Subcutaneous adipose tissue (tissue), 4 donors: Measurements from ENCODE around the gene GATA3. TPM values are rescaled to one million over a fixed set of nuclear protein-coding genes. Genes with fewer than 3 reads are reported as not detected.

Experiments
- total RNA-seq, 4 donors: library from RNA; depleted of rRNA; stranded (reverse); fragments of >200 nt; gene quantifications; one replicate each; pipeline ENCODE4 v1.1.0, GENCODE V29; 2016
- TF ChIP-seq, protein P1 (sequence below): fragments of 450-650 bp; IDR thresholded peaks from one replicate; pipeline ENCODE4 v1.5.1; 2016; ENCODE audit warnings: low read depth, mild to moderate bottlenecking, control low read depth, antibody characterized with exemption, moderate library complexity

GATA3 gene
- total RNA-seq, 4 donors from 2014 or later, result 0.66 to 8.3 (median 3.0) TPM

DNA sequence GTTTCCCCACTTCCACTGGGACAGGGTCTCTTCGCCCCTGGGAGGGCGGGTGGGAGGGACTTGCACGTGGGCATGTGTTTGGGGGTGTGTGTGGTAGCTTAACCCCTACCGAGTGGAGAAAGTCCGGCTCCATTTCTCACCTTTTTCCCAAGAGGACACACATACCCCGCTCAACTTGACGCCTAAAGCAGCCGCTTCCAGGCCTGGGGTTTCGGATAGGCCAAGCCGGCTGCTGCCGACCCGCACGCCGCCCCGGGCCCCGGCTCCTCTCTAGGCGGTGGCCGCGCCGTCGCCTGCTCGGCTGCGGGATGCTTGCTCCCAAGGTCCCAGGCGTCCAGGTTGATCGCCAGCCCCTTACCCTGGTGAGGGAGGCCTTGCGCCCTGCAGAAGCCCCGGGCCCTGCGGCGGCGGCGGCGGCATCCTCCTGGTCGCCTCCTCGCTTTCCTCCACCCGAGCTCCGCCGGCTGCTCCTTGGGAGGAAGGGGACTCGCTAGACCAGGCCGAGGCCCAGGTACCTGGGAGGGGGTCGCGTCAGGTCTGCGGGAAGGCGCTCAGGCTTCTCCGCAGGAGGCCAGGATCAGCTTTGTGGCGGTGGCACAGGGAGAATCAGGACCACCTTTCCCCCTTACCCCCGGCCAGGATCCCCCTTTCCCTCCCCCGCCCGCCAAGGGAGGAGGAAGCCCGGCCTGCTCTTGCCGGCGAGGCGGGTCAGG, 3.2 kb upstream of the GATA3 start:
- TF ChIP-seq, protein P1, sequence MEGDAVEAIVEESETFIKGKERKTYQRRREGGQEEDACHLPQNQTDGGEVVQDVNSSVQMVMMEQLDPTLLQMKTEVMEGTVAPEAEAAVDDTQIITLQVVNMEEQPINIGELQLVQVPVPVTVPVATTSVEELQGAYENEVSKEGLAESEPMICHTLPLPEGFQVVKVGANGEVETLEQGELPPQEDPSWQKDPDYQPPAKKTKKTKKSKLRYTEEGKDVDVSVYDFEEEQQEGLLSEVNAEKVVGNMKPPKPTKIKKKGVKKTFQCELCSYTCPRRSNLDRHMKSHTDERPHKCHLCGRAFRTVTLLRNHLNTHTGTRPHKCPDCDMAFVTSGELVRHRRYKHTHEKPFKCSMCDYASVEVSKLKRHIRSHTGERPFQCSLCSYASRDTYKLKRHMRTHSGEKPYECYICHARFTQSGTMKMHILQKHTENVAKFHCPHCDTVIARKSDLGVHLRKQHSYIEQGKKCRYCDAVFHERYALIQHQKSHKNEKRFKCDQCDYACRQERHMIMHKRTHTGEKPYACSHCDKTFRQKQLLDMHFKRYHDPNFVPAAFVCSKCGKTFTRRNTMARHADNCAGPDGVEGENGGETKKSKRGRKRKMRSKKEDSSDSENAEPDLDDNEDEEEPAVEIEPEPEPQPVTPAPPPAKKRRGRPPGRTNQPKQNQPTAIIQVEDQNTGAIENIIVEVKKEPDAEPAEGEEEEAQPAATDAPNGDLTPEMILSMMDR, result no peak

DNA sequence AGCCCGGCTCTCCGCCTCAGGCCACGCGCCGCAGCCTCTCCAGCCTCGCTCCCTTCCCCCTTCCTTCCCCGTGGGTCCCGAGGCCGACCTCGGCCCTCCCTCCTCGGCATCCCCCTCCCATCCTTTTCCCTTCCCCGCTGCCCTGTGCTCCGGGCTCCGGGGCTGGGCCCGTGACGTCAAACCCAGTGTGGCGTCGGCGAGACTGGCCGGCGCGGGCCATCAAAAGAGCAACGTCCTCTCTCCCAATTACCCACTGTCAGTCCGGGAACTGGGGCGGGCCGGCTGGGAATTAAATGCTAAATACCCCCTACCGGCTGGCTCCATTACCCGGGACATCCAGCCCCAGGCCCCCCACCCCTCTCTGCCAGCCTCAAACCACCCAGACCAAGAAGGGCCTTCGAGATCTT, 2.6 kb upstream of the GATA3 start:
- TF ChIP-seq, protein P1, result no peak

DNA sequence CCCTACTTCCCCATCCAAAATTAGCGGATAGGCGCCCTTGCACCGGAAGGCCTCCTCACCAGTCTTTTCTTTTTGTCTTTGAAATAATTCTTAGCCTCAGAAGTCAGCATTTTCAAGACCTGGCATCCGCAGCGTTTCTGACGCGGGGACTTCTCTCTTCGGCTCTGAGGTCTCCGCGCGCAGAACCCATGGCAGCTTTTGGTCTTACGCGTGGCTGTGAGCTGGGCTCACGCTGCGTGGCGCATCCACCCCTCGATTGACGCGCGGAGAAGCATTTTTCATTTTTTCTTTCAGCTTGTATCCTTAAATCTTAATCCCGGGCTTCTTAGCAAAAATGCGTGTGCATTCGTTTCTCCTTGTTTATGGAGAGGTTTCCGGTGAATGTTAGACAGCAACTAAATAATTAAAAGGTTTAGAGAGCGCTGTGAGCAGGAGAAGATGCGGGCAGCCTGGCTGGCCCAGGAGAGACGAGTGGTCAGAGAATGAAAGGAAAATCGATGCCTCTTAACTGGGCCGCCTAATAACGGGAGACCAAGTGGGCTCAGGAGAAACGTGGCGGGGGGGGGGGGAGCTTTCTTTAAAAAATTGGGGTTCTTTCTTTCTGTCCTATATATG, 2.0 kb upstream of the GATA3 start:
- TF ChIP-seq, protein P1, result no peak

DNA sequence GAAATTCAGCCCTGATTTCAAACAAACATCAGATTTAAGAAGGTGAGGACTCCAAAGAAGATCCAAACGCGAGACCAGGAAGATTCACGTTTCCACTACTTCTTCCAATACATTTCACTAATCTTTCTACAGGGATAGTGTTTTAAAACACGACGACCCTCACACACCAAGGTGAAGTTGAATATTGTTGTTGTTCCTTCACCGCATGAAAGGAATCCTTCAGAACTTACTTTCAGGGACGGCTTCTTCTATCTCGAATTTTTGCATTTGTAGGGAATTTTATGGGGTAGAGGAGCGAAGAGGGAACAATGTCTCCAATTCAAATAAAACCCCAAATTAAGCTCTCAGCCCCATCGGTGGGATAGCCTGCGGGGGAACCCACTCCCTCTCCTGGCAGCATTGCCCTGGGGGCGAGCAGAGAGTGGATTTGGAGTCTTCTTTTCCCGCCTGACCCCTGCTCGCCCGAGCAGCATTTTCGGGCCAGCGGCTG, 1.5 kb upstream of the GATA3 start:
- TF ChIP-seq, protein P1, result no peak

DNA sequence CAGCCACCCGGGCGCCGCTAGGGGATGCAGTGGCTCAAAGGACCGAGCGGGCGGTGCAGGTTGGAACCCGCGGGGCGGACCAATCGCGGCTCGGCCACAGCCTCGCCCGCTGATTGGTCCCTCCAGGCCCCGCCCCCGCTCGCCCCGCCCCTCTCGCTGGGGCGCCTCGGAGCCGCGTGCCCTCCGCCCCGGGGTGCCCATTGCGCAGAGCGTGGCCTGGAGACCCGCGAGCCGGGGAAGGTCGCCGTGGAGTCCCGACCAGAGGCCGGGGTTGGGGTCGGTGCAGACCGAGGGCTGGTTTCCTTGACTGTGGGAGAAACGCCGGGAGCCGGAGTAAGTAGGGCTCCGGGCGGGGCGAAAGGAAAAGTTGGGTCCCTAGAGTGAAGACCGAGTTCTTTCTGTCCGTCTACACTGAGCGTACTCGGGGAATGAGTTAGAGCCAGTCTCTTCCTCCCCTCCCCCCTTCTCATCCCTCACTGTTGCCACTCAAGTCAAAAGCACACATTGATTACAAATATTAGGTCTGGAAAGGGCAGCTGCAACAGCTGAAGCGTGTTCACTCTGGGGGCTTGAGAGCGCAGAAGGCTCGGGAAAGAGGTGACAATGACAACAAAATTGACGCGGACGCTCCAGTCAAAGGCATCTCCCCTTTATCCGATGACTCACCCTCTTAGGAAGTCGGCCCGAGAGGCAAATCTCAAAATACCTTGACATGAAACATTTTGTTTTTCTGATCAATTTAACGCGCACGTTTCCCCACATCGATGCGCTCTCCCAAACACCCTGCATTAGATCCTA, 843 bp upstream of the GATA3 start:
- TF ChIP-seq, protein P1, result no peak

DNA sequence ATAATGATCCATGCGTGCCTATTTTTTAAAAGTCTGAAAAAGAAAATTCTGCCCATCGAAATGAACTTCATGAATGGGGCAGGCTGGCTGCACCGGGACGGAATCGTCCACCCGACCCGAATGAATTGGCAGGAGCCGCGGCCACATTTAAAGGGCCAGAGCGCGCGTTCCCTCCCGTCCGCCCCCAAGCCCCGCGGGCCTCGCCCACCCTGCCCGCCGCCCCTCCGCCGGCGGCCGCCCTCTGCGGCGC, 319 bp upstream of the GATA3 start:
- TF ChIP-seq, protein P1, result no peak
